ENCODE data around the gene KIF20B. TPM values are rescaled to one million over a fixed set of nuclear protein-coding genes. Genes with fewer than 3 reads are reported as not detected.

Gene KIF20B
- total RNA-seq, 2 experiments from 2014 or later: 82.1 to 83.5 TPM

DNA sequence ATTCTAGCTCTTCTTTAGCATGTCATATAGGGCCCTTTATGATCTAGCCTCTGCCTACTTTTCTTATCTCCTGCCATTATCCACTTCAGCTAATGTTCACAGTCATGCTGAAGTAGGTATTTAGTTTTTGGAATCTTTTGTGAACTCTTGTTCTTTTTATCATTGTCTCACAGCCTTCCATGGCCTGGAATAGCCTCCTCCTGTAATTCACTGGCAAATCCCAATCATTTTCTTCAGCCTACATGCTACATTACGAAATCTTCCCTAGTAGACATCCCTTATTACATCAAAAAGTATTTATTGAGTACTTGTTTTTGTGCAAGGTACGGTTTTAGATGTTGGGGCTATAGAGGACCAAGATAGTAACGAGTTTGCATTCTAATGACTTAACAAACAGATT, 3.4 kb upstream of the KIF20B start:
- Mint-ChIP-seq H3K4me3 (no peak overlapping the region), H3K36me3 (ENCODE audit: low read depth) (peaks cover 9% of the 10 kb centered on the region), H3K9me3 (no peaks in the 10 kb centered on the region), H3K27ac (no peak overlapping the region), H3K4me1 (peaks cover 14% of the 10 kb centered on the region), H3K27me3 (no peaks in the 10 kb centered on the region)
- no peak for DNase-seq
- POLR2A ChIA-PET: no interaction called here
- CTCF ChIA-PET: no interaction called here

DNA sequence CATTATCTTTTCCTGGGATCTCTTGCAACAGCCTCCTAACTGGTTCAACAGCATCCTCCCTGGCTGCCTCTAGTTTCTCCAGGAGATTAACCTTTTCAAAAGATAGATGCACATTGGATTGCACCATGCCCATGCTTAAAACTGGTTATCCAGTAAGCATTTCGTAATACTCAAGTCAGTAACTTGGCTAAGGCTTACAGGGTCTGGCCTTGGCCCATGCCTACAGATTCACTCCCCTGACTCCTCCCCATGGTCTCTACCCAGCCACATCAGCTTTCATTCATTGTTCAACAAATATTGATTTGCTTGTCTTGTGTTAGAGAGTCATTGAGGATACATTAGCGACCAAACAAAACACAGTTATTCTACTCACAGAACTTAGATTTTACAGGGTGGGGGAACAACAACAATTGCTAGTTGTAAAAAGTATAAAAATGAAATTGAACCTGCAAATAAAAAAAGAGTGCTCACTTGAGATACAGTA, 1.8 kb upstream of the KIF20B start:
- no peak for DNase-seq
- no peak overlapping the region for H3K27ac Mint-ChIP-seq
- peak overlapping the region; percentile 28 for H3K4me3 Mint-ChIP-seq
- peaks cover 13% of the 10 kb centered on the region for H3K36me3 Mint-ChIP-seq (ENCODE audit: low read depth)
- no peaks in the 10 kb centered on the region for H3K27me3 Mint-ChIP-seq
- no peaks in the 10 kb centered on the region for H3K9me3 Mint-ChIP-seq
- CTCF ChIA-PET: interaction anchor here (1.4 kb wide), 1 partner anchor 56 kb away, joined by 3 read pairs; no protein-coding TSS in a partner anchor
- peaks cover 27% of the 10 kb centered on the region for H3K4me1 Mint-ChIP-seq
- POLR2A ChIA-PET: interaction anchor here (1.1 kb wide), 1 partner anchor 56 kb away, joined by 4 read pairs; no protein-coding TSS in a partner anchor

- ChIA-PET CTCF (interaction anchor here (0.8 to 1.6 kb wide), 9 partner anchors 23 to 308 kb away, joined by 3 to 8 read pairs (median 5); partner anchors contain the start of gene IFIT1), POLR2A (interaction anchor here (0.8 to 2.1 kb wide), 37 partner anchors 9 to 1829 kb away, joined by 3 to 43 read pairs (median 4); partner anchors contain the start of genes FAS, IFIT1, IFIT5 and LIPA)
- H3K36me3 Mint-ChIP-seq (ENCODE audit: low read depth): peaks cover 26% of the 10 kb centered on the region
- no peaks in the 10 kb centered on the region for H3K27me3 Mint-ChIP-seq
- H3K4me1 Mint-ChIP-seq: peaks cover 39% of the 10 kb centered on the region
- H3K4me3 Mint-ChIP-seq: peak overlapping the region; percentile 99
- H3K27ac Mint-ChIP-seq: peak overlapping the region; percentile 98
- no peaks in the 10 kb centered on the region for H3K9me3 Mint-ChIP-seq
- DNase-seq: no peak
Measured at GRCh38 chr10:89700923-89701241, 508 bp upstream of the KIF20B start.

- no peaks in the 10 kb centered on the region for H3K9me3 Mint-ChIP-seq
- ChIA-PET POLR2A (interaction anchor here (1.0 to 2.1 kb wide), 26 partner anchors 9 to 1830 kb away, joined by 3 to 43 read pairs (median 6); partner anchors contain the start of genes FAS, IFIT1, IFIT5 and LIPA), CTCF (interaction anchor here (1.4 to 1.6 kb wide), 4 partner anchors 35 to 310 kb away, joined by 4 to 7 read pairs (median 6); partner anchors contain the start of gene IFIT1)
- peak overlapping the region; percentile 98 for H3K27ac Mint-ChIP-seq
- H3K4me1 Mint-ChIP-seq: peaks cover 49% of the 10 kb centered on the region
- peak; percentile 40 for DNase-seq
- peak overlapping the region; percentile 99 for H3K4me3 Mint-ChIP-seq
- peaks cover 35% of the 10 kb centered on the region for H3K36me3 Mint-ChIP-seq (ENCODE audit: low read depth)
- H3K27me3 Mint-ChIP-seq: no peaks in the 10 kb centered on the region
Measured at GRCh38 chr10:89702121-89702480, 711 bp downstream of the KIF20B start.

- CTCF ChIA-PET: no interaction called here
- Mint-ChIP-seq H3K4me1 (peaks cover 54% of the 10 kb centered on the region), H3K36me3 (ENCODE audit: low read depth) (peaks cover 46% of the 10 kb centered on the region), H3K27me3 (no peaks in the 10 kb centered on the region), H3K9me3 (no peaks in the 10 kb centered on the region), H3K4me3 (no peak overlapping the region), H3K27ac (peak overlapping the region; percentile 12)
- POLR2A ChIA-PET: interaction anchor here (1.0 kb wide), 1 partner anchor 33 kb away, joined by 6 read pairs; no protein-coding TSS in a partner anchor
- DNase-seq: no peak
Measured at GRCh38 chr10:89705466-89705865, 4.1 kb downstream of the KIF20B start.

DNA sequence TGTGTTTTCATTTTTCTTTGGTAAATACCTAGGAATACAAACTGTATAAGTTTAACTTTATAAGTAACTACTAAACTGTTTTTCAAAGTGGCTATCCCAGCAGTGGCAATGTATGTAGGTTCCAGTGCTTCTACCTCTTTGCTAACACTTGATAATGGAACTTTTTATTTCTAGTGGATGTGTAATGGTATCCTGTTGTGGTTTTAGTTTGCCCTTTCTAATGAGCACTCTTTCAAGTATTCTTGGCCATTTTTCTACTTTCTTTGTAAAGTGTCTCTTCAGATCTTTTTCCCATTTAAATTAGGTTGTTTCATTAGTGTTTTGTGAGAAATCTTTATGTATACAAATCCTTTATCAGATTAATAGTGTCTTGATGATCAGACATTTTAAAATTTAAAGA, 4.6 kb downstream of the KIF20B start:
- H3K27ac Mint-ChIP-seq: peak overlapping the region; percentile 11
- peaks cover 53% of the 10 kb centered on the region for H3K4me1 Mint-ChIP-seq

DNA sequence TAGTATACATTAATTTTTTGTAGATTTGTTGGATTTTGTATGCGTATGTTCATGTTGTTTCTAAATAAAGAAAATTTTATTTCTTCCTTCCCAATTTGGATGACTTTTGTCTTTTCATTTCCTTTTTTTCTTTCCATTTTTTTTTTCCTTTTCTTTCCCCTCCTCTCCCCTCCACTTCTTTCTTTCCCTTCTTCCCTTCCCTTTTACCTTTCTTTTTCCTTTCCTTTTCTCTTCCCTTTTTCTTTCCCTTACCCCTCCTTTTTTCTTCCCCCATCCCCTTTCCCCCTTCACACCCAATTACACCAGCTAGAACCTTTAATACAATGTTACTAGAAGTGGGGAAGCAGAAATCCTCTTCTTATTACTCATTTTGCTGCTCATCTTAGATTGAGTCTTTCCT, 6.0 kb downstream of the KIF20B start:
- H3K4me1 Mint-ChIP-seq: peaks cover 53% of the 10 kb centered on the region
- H3K27ac Mint-ChIP-seq: no peak overlapping the region

More for the DNA sequence above, 4.6 kb downstream of the KIF20B start:
- DNase-seq: no peak
- Mint-ChIP-seq H3K27me3 (no peaks in the 10 kb centered on the region), H3K9me3 (no peaks in the 10 kb centered on the region), H3K4me3 (no peak overlapping the region), H3K36me3 (ENCODE audit: low read depth) (peaks cover 50% of the 10 kb centered on the region)
- POLR2A ChIA-PET: interaction anchor here (1.0 kb wide), 1 partner anchor 33 kb away, joined by 6 read pairs; no protein-coding TSS in a partner anchor
- CTCF ChIA-PET: no interaction called here

DNA sequence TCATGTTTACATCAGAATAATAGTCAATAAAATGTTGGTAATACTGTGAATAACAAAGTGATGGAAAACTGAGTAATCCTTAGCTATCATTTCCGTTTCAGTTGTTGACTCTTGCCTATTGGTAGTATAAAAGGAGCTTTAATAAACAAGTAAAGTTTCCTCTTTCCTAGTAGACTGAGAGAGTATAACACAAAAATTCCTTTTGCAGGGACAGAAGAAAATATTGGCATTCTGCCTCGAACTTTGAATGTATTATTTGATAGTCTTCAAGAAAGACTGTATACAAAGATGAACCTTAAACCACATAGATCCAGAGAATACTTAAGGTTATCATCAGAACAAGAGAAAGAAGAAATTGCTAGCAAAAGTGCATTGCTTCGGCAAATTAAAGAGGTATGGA, 9.4 kb downstream of the KIF20B start:
- no peak overlapping the region for H3K4me3 Mint-ChIP-seq
- no peak overlapping the region for H3K27ac Mint-ChIP-seq
- peaks cover 26% of the 10 kb centered on the region for H3K4me1 Mint-ChIP-seq
- peaks cover 45% of the 10 kb centered on the region for H3K36me3 Mint-ChIP-seq (ENCODE audit: low read depth)
- ChIA-PET CTCF (no interaction called here), POLR2A (interaction anchor here (1.7 to 1.9 kb wide), 2 partner anchors 9 to 28 kb away, joined by 3 to 12 read pairs; partner anchors contain the start of gene KIF20B)
- no peaks in the 10 kb centered on the region for H3K27me3 Mint-ChIP-seq
- no peak for DNase-seq
- H3K9me3 Mint-ChIP-seq: no peaks in the 10 kb centered on the region

More for the DNA sequence above, 6.0 kb downstream of the KIF20B start:
- DNase-seq: no peak
- ChIA-PET POLR2A (no interaction called here), CTCF (no interaction called here)
- H3K36me3 Mint-ChIP-seq (ENCODE audit: low read depth): peaks cover 55% of the 10 kb centered on the region
- H3K9me3 Mint-ChIP-seq: no peaks in the 10 kb centered on the region
- no peaks in the 10 kb centered on the region for H3K27me3 Mint-ChIP-seq
- H3K4me3 Mint-ChIP-seq: no peak overlapping the region

DNA sequence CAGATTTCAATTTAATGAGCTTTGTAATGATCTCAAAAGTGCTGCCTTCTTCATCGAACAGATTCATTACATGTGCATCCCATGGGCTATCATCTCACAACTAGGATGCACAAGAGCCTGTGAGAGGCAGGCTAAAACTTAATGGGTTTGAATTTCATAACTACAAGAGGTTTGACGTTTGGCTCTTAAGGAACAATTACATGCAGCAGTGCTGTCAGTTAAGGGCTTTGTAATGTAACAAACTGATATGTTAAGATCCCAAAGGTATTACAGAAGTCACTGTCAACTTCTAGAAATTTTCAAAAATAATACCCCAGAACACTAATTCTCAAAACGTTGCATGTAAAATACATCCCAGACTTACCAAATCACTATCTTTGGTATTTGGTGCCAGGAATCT, 33.2 kb downstream of the KIF20B start:
- DNase-seq: no peak
- Mint-ChIP-seq H3K4me3 (no peak overlapping the region), H3K9me3 (no peaks in the 10 kb centered on the region), H3K27ac (no peak overlapping the region), H3K4me1 (peaks cover 22% of the 10 kb centered on the region), H3K36me3 (ENCODE audit: low read depth) (peaks cover 59% of the 10 kb centered on the region), H3K27me3 (no peaks in the 10 kb centered on the region)
- CTCF ChIA-PET: interaction anchor here (0.7 kb wide), 1 partner anchor 36 kb away, joined by 3 read pairs; no protein-coding TSS in a partner anchor
- POLR2A ChIA-PET: no interaction called here

GRCh38 chr10:89738551-89739209, 37.3 kb downstream of the KIF20B start:
- Mint-ChIP-seq H3K27me3 (no peaks in the 10 kb centered on the region), H3K27ac (peak overlapping the region; percentile 84), H3K9me3 (no peaks in the 10 kb centered on the region), H3K4me1 (peaks cover 40% of the 10 kb centered on the region), H3K36me3 (ENCODE audit: low read depth) (peaks cover 56% of the 10 kb centered on the region), H3K4me3 (peak overlapping the region; percentile 38)
- ChIA-PET CTCF (interaction anchor here (0.6 to 1.5 kb wide), 4 partner anchors 9 to 134 kb away, joined by 3 to 4 read pairs (median 3); partner anchors contain the start of gene KIF20B), POLR2A (interaction anchor here (0.8 to 5.3 kb wide), 7 partner anchors 11 to 325 kb away, joined by 3 to 35 read pairs (median 4); partner anchors contain the start of genes IFIT5 and KIF20B)
- no peak for DNase-seq

DNA sequence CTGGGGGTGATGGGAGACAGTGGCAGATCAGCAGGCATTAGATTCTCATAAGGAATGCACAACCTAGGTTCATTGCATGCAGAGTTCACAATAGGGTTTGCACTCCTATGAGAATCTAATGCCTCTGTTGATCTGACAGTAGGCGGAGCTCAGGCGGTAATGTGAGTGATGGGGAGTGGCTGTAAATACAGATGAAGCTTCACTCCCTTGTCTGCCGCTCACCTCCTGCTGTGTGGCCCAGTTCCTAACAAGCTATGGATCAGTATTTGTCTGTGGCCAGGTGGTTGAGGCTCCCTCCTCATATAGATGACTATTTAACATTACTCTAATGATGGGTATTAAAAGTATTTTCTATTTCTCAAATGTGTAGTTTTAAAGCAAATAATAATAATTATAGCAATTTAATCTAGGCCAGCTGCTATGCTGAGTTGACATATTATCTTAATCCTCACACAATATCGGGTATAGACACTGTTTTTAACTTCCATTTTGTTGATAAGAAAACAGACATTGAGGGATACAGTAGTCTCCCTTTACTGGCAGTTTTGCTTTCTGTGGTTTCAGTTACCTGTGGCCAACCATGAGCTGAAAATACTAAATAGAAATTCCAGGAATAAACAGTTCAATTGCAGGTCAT, 39.9 kb downstream of the KIF20B start:
- CTCF ChIA-PET: interaction anchor here (0.6 to 1.1 kb wide), 2 partner anchors 9 to 1883 kb away, joined by 3 to 4 read pairs; no protein-coding TSS in a partner anchor
- no peaks in the 10 kb centered on the region for H3K9me3 Mint-ChIP-seq
- H3K4me1 Mint-ChIP-seq: peaks cover 38% of the 10 kb centered on the region
- H3K27me3 Mint-ChIP-seq: no peaks in the 10 kb centered on the region
- POLR2A ChIA-PET: interaction anchor here (5.3 kb wide), 1 partner anchor 40 kb away, joined by 35 read pairs; the partner anchor contains the start of gene KIF20B
- DNase-seq: no peak
- no peak overlapping the region for H3K4me3 Mint-ChIP-seq
- peaks cover 60% of the 10 kb centered on the region for H3K36me3 Mint-ChIP-seq (ENCODE audit: low read depth)
- no peak overlapping the region for H3K27ac Mint-ChIP-seq

DNA sequence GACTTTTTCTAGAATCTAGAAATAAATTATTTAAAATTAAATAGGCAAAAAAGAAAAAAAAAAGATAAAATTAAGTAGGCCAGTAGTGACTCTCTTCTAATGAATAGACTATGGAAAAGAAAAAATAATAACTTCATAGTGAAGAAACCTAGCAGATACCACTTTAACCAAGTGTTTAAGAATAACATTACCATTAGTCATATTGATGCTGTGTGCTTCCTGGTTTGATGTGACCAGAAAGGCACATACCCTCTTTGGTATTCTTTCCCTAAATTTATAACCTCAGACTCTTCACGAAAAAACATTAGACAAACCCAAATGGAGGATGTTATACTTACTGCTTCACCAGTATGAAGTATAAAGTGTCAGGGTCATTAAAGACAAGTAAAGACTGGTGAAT, 42.6 kb downstream of the KIF20B start:
- Mint-ChIP-seq H3K9me3 (no peaks in the 10 kb centered on the region), H3K4me3 (no peak overlapping the region), H3K27me3 (no peaks in the 10 kb centered on the region), H3K36me3 (ENCODE audit: low read depth) (peaks cover 51% of the 10 kb centered on the region), H3K27ac (no peak overlapping the region), H3K4me1 (peaks cover 21% of the 10 kb centered on the region)
- ChIA-PET POLR2A (no interaction called here), CTCF (interaction anchor here (0.6 kb wide), 1 partner anchor 219 kb away, joined by 5 read pairs; no protein-coding TSS in a partner anchor)
- DNase-seq: no peak

- DNase-seq: no peak
- POLR2A ChIA-PET: no interaction called here
- H3K9me3 Mint-ChIP-seq: no peaks in the 10 kb centered on the region
Measured at GRCh38 chr10:89745903-89746302, 44.5 kb downstream of the KIF20B start.

More at GRCh38 chr10:89745903-89746302, 44.5 kb downstream of the KIF20B start:
- peaks cover 47% of the 10 kb centered on the region for H3K36me3 Mint-ChIP-seq (ENCODE audit: low read depth)
- H3K27me3 Mint-ChIP-seq: no peaks in the 10 kb centered on the region
- peaks cover 21% of the 10 kb centered on the region for H3K4me1 Mint-ChIP-seq
- CTCF ChIA-PET: no interaction called here
- H3K27ac Mint-ChIP-seq: no peak overlapping the region
- H3K4me3 Mint-ChIP-seq: no peak overlapping the region

Data from activated CD4-positive, alpha-beta memory T cell treated with anti-CD3 and anti-CD28 coated beads, Interleukin-2, amount 10 ng/mL, durations not matched to agents 7 days and 5 days (primary cell).